ENCODE data around the gene TNPO3. TPM values are rescaled to one million over a fixed set of nuclear protein-coding genes. Genes with fewer than 3 reads are reported as not detected.

TNPO3 gene
- 10 to 100 TPM; 75.1 to 75.8 TPM for total RNA-seq

- ChIA-PET CTCF (interaction anchor here (0.6 kb wide), 1 partner anchor 120 kb away, joined by 3 read pairs; no protein-coding TSS in a partner anchor), POLR2A (interaction anchor here (0.6 to 1.2 kb wide), 4 partner anchors 46 to 805 kb away, joined by 3 to 5 read pairs (median 3); partner anchors contain the start of gene ATP6V1F)
Measured at GRCh38 chr7:129054438-129055293, at the start of gene TNPO3. Gene TNPO3 (minus strand): TSS chr7:129055111. CDS start chr7:129054770, 341 bp downstream.

DNA sequence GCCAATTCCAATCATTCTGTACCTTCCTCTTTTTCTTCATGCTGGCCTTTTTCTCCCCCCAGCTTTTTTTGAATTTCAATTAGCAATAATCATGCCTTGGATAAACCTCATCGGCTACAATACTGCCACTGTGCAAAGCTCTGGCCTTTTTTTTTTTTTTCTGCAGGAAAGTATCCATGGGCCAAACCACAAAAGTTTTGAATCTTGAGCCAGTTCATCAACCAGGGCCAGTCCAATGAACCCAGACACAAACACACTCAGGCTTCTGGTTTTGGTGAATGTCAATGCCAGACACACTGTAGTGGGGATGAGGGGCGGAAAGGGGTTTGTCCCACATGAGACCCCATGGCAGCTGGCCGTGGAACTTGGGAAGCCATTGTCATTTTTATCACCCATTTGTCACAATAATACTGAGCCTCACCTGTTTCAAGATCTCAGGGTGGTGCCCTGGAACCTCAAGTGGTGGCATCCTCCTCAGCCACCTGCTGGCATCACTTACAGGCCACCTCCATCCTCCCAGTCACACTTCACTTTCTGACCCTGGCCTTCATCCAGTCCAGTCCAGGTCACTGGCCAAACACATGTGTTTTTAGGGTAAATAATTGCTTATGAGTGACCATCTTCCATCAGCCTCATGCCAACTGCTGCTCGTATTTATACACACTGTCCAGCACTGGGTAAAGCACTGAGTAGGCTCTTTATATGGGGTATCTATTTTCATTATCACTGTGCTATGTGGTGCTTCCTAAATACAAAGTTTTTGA is 48.8 kb upstream of the TNPO3 start:
- ChIA-PET POLR2A (interaction anchor here (0.7 kb wide), 1 partner anchor 19 kb away, joined by 3 read pairs; no protein-coding TSS in a partner anchor), CTCF (no interaction called here)

DNA sequence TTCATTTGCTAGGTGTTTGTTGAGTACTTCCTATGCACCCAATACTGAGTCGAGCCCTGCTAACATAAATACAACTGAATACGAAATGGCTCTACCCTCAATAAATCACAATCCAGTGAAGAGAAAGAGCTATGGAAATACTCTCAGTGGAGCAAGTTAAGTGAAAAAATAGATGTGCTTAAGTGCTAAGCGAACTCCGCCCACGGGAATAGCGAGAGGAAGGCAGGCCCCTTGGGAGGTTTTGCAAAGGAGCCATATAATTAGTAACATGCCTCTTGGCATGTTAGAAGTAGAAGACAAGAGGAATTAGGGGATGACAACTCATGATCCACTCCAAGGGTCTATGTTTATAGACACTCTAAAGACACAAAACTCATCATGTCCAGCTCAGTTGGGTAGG is 46.8 kb upstream of the TNPO3 start:
- CTCF ChIA-PET = interaction anchor here (2.8 kb wide), 1 partner anchor 10 kb away, joined by 9 read pairs; no protein-coding TSS in a partner anchor
- POLR2A ChIA-PET = no interaction called here

GRCh38 chr7:129100827-129101166 is 45.9 kb upstream of the TNPO3 start:
- POLR2A ChIA-PET = no interaction called here
- CTCF ChIA-PET = interaction anchor here (2.8 kb wide), 1 partner anchor 9 kb away, joined by 9 read pairs; no protein-coding TSS in a partner anchor

- POLR2A ChIA-PET = no interaction called here
- CTCF ChIA-PET = interaction anchor here (0.7 to 0.9 kb wide), 2 partner anchors 9 to 65 kb away, joined by 3 read pairs; no protein-coding TSS in a partner anchor
Measured at GRCh38 chr7:129098409-129099084, 43.6 kb upstream of the TNPO3 start.

DNA sequence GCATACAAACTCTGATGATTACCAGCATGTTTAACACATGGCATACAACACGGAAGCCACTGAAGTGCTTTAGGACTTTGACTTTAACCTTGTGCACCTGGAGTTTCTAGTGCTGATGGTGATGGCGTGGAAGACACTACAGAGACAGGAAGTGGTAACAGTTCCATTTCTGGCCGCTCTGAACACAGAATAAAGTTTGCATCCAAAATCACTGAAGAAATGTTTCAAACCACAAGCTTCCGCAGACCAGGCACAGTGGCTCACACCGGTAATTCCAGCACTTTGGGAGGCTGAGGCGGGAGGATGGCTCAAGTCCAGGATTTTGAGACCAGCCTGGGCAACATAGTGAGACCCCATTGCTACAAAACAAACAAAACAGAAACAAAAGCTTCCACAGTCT is 40.3 kb upstream of the TNPO3 start:
- POLR2A ChIA-PET = no interaction called here
- CTCF ChIA-PET = interaction anchor here (0.9 kb wide), 1 partner anchor 183 kb away, joined by 4 read pairs; no protein-coding TSS in a partner anchor

- CTCF ChIA-PET = no interaction called here
- POLR2A ChIA-PET = no interaction called here
Measured at GRCh38 chr7:129094501-129094900, 39.6 kb upstream of the TNPO3 start.

- POLR2A ChIA-PET = no interaction called here
- CTCF ChIA-PET = no interaction called here
Measured at GRCh38 chr7:129093867-129094456, 39.1 kb upstream of the TNPO3 start.

DNA sequence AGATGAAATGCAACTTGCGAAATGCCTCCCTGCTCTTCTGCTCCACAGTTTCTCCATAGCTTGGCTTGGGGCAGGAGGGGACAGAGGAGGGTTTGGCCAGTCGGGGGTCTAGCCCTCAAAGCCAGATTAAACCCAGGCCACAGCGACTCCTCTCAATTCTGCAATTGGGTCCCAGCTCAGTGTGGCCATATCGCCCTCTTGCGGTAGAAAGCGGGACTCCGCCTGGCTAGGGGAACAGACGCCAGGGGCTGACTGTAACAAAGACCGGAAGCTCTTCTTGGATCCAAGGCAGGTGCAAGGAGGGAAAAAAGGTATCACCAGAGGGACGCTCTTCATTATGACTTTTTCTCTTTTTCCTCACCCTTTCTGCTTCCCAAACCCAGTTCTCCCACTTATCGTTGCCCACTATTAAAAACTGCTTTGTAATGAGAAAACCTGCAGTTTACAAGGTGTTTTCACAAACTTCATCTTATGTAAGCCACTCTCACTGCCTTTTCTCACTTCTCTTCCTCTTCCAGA is 36.6 kb upstream of the TNPO3 start:
- POLR2A ChIA-PET = interaction anchor here (1.1 kb wide), 1 partner anchor 31 kb away, joined by 3 read pairs; no protein-coding TSS in a partner anchor
- CTCF ChIA-PET = interaction anchor here (0.7 to 2.0 kb wide), 29 partner anchors 10 to 356 kb away, joined by 3 to 9 read pairs (median 4); partner anchors contain the start of genes IRF5 and TSPAN33

GRCh38 chr7:129090300-129090907 is 35.5 kb upstream of the TNPO3 start:
- ChIA-PET POLR2A (no interaction called here), CTCF (interaction anchor here (1.1 to 2.0 kb wide), 7 partner anchors 11 to 207 kb away, joined by 3 to 9 read pairs (median 4); no protein-coding TSS in a partner anchor)

DNA sequence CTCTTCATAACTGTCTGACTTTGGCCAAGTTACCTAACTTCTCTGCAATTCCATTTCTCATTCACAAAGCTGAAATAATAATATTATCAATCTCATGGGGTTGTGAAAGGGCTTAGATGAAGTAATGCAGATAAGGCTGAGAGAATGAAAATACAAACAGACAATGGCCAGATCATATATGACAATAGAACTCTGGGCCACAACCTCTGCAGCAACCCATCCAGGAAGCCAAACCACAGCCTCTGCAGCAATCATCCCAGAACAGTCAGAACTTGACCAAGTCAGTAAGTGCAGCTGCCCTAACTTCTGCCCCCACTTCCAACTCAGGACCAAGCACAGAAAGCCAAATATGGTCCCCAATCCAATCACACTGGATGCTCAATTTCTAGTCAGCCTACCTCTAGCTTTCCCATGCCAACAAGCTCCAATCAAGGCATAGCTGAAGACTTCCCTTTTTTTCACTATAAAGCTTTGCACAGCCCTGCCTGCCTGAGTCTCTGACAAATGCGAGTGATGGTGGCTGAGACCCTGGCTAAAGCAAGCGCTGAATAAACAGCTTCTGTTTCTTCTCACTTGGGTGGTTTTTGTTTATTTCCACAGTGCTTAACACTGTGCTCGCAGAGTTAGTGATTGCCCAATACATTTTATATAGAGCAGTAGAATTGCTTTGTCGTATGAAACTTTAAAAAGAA is 34.8 kb upstream of the TNPO3 start:
- POLR2A ChIA-PET = no interaction called here

DNA sequence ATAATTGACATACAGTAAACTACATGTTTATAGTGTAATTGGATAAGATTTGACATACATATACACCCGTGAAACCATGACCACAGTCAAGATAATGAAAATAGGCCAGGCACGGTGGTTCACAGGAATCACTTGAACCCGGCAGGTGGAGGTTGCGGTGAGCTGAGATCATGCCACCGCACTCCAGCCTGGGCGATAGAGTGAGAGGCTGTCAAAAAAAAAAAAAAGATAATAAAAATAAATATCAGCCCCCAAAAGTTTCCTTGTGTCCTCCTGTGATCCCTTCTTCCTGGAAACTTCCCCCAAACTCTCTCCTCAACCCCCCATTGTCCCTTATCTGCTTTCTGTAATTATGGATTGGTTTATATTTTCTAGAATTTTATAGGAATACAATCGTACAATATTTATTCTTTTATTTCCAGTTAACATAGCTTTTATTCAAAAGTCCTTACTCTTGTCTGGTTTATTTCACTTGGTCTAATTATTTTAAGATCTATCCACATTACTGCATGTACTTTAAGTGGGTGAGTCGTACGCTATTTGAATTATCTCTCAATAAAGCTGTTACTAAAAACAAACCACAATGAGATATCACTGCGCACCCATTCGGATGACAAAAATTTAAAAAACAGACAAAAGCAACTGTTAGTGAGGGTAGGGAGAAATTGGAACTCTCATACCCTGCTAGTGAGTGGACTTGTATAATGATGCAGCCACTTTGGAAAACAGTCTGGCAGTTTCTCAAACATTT is 30.1 kb upstream of the TNPO3 start:
- POLR2A ChIA-PET = no interaction called here
- CTCF ChIA-PET = interaction anchor here (0.6 kb wide), 1 partner anchor 59 kb away, joined by 5 read pairs; the partner anchor contains the start of gene TSPAN33

More for the DNA sequence above, 34.8 kb upstream of the TNPO3 start:
- CTCF ChIA-PET = interaction anchor here (1.0 to 1.1 kb wide), 2 partner anchors 9 to 18 kb away, joined by 3 read pairs; no protein-coding TSS in a partner anchor

- ChIA-PET CTCF (no interaction called here), POLR2A (no interaction called here)
Measured at GRCh38 chr7:129083525-129083924, 28.6 kb upstream of the TNPO3 start.

- CTCF ChIA-PET = no interaction called here
- POLR2A ChIA-PET = no interaction called here
Measured at GRCh38 chr7:129078455-129078854, 23.5 kb upstream of the TNPO3 start.

DNA sequence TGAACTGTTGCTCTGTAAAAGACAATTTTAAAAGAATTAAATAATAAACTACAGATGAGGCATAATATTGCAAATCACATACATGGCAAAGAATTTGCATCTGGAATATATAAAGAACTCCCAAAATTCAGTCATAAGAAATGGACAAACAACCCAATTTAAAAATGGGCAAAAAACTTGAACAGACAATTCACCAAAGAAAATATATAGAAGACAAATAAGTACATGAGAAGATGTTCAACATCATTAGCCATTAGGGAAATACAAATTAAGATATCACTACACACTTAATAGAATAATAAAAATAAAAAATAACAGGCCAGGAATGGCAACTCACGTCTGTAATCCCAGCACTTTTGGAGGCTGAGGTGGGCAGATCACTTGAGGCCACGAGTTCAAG is 22.0 kb upstream of the TNPO3 start:
- ChIA-PET POLR2A (no interaction called here), CTCF (no interaction called here)

DNA sequence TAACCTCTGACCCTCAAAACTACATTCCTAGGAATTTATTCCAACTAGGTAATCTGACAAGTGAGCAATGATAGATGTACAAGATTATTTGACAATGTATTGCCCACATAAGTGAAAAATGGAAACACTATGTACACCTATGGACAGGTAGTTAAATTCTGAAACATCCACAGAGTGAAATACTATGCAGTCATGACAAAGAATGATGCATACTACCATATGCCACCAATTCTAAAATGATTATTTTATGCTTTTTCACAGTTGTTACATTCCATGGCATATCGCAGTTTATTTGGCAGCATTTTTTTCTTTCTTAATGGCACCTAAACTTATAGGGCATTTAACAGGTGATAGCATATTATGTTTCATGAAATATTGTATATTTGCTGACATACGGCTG is 20.1 kb upstream of the TNPO3 start:
- CTCF ChIA-PET = interaction anchor here (0.7 kb wide), 1 partner anchor 19 kb away, joined by 3 read pairs; no protein-coding TSS in a partner anchor
- POLR2A ChIA-PET = no interaction called here

DNA sequence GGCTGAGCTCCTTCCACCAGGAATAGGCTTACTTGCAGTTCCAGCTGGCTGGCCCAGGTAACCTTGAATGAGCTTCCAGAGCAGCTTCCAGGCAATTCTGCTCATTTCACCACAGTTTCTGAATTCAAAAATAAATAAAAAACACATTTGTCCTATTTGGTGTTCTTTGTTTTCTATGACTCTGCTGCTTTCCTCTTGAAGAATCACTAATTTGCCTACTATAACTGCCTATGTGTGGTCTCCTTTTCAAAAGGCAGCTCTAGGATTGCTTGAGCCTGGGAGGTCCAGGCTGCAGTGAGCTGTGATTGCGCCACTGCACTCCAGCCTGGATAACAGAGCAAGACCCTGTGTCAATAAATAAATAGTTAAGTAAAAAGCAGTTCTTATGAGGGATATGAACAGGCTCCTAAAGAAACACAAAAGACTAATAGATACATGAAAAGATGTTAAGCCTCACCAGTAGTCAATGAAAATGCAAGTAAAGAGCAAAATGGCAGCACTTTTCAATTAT is 19.5 kb upstream of the TNPO3 start:
- CTCF ChIA-PET = no interaction called here
- POLR2A ChIA-PET = no interaction called here
